GM10847 (cell line): ENCODE data around the gene GPR78.

Experiments
- POLR2A ChIP-seq: IDR thresholded peaks from 2 replicates; pipeline ENCODE4 v1.6.1; 2011; ENCODE audit not compliant: insufficient read length; ENCODE audit errors: extremely low read depth

The GPR78 gene

DNA sequence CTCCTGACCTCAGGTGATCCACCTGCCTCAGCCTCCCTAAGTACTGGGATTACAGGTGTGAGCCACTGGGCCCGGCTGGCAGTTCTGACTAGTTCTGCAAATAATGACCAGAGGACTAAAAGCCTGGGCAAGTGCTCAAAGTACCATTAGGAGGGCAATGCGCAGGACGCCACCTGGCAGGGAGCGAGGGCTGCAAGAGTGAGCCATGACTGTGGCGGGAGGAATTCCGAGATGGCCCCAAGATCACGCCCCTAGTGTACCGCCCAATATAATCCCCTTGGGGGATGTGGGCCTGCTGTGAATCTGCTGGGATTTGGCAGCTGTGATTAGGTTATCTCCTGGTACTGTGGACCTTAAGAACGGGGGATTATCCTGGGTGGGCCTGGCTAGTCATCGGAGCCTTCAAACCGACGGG is 26.2 kb upstream of the GPR78 start:
- TF ChIP-seq POLR2A, result no peak

DNA sequence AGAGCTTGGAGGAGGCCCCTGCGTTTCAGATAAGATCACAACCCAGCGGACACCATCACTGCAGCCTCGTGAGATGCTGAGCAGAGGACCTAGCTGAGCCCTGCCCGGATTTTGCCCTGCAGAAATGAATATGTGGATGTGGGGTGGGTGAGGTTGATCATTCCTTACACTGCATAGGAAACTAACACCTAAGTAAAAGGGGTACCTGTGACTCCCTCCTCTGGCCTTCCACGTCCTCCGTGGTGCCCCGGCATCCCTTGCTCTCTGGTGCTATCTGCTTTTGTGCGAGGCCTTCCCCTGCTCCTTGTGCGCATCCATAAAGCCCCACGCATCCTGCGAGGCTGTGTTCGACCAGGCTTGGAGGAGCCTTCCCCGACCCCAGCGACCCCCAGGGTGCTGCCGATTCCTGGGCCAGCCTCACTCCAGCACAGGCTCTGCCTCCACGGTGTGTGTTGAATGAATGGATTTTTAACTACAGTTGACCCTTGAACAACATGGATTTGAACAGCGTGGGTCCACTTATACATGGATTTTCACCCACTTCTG is 25.6 kb upstream of the GPR78 start:
- TF ChIP-seq POLR2A, result no peak

DNA sequence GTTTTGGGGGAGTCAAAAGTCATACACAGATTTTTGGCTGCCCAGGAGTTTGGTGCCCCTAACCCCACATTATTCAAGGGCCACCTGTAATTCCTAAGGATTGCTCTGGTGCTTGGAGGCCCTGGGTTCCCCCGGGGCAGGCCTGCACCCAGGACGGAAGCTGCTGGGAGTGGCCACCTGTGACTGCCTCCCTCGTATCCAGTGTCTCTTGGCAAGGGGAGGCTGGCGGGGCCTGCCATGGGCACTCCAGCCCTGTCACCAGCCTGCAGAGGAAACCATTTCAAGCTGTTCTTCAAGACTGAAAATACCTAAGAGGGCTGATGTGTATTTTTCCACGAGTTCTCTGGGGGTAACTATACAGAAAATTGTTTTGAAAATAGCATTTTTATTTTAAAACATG is 24.5 kb upstream of the GPR78 start:
- no peak for TF ChIP-seq POLR2A

DNA sequence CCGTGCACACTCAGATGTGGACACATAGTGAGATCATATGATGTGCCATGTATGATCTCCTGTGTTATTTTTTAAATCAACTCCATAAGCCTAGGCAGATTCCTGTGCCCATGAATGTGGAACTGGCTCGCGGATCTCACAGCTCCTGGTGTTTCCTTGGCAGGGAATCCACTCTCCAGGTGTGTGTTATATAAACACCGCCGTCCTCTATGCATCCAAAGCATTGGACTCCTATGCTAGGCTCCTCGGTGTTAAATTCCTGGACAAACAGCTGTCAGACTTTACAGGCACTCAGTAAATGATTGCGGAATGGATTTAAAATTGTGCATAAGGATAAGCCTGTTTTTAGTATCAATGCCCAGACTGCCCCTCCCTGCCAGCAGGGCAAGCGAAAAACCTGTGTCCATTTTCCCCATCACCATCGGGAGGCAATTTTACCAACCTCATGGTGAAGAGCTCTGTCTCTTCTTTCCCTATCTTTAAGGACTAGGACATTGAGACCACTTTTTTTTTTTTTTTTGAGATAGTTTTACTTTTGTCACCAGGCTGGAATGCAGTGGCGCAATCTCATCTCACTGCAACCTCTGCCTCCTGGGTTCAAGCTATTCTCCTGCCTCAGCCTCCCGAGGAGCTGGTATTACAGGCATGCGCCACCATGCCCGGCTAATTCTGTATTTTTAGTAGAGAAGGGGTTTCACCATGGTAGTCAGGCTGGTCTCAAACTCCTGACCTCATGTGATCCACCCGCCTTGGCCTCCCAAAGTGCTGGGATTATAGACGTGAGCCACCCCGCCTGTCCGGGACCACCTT is 23.6 kb upstream of the GPR78 start:
- no peak for TF ChIP-seq POLR2A

DNA sequence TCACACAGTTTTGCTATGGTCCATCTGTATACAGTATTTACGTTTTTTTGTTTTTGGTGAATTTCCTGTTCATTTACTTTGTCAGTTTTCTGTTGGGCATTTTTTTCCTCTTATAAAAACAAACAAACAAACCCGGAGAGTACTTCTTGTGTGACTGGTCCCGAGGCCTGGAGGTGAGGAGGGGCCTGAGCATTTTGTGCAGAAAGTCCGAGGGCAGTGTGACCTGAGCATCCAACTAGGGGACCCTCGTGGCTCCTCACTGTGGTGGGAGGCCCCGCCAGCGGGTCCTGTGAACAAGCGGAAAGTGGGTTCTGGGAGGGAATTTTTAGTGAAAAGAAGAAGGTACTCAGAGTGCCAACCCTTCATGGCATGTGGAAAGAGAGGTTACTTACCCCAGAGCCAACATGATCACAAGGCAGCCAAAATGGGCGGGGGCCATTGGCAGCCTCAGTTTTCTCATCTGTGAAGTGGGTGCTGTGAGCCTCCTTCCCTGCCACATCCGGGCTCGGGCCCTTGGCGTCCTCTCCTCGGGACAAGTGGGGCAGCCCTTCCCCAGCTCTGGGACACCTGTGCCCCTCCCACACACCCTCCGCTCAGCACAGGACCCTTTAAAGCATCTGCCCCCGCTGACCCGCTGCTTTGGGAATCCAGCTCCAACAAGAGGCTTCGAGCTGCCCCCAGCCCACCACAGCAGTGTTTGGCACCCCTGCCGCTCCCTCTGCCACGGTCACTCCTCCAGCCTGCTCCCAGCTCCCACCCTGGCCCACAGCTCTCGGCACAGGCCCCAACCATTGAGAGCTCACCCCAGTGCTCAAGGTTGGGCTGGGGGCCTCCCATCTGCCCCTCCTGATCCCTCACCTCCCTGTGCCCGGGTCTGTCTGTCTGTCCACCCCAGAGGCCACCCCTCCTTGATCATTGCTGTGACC is 22.8 kb upstream of the GPR78 start:
- TF ChIP-seq POLR2A, result no peak

DNA sequence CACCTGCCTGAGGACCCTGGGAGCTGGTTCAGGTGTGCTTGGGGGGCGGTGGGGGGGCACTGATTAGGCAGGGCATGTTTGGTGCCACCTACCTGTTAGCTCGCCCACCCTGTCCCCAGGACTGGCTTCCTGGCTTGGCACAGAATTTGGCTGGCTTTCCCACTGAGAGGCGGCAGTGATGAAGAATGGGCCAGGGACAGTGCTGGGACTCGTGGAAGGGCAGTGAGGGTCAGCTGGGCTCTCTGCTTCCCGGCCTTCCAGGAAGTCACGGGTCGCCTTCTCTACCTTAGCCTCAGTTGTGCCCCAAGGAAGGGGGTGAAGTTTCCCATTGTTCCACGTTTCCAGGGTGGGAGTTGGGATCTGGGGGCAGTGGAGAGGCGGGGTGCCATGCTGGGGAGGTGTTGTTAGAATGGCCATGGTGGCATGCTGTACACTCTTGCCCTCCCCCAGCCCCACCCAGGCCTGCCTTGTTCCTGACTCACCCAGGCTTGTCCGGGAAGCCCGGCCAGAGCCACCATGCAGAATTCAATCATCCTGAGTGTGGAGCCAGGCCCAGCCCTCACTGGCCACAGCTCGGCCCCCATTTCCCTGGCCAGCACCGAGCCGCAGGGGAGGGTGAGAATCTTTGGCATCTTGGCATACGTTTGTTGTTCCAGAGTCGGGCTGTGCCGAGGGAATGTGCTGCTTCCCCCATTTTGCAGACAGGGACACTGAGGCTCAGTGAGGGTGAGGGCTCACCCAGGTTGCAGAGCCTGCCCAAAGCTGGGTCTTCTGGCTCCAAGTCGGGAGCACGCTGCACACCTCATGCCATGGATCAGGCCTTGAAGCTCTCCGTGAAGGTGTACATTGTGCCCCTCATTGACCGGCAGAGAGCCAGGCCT is 21.9 kb upstream of the GPR78 start:
- TF ChIP-seq POLR2A, result no peak

DNA sequence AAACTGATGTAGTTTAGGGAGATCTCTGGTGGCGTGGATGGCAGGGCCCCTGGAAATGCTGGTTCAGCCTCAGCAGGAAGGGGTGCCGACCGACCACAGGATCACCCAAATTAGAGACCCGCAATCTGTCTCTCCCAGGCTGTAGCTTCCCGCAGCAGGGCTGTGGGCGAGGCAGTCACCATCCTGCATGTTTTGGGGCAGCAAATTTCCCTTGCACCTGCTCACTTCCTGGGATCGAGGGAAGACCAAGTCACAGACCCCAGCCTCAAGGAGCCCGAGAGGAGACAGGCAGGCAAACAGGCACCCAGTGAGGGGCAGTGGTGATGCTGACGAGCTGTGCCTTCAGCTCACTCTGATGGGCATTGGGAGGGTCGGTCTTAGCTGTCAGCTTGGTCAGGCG is 21.2 kb upstream of the GPR78 start:
- no peak for TF ChIP-seq POLR2A

DNA sequence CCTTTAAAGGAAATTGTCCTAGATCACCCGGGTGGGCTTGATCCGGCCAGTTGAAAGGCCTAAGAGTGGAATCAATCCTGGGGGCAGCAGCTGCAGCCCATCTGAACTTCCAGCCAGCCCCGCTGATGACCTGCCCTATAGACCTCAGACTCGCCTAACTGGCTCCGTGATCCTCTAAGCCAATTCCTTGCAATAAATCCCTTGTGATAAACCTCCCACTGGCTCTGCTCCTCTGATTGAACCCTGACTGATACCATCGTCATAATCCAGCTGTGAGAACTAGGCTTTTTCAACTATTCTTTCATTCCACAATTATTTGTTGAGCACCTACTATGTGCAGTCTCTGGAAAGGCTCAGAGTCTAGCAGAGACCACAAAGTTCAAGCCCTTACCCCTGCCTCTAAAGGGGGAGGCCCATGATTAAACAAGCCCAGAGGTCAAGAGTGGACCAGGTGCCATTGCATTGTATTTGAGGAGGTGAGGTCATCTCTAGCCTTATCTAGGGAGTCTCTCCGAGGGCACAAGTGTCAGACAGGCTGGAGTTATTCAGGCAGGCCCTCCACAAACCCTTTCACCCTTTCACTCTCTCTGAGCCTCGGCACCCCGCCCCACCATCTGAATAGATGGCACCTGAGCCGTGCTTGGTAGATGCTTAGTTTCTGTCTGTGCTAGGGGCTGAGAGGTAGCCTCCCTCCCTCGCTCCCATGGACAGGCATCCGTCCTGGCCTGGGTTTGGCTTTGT is 20.5 kb upstream of the GPR78 start:
- TF ChIP-seq POLR2A, result no peak

DNA sequence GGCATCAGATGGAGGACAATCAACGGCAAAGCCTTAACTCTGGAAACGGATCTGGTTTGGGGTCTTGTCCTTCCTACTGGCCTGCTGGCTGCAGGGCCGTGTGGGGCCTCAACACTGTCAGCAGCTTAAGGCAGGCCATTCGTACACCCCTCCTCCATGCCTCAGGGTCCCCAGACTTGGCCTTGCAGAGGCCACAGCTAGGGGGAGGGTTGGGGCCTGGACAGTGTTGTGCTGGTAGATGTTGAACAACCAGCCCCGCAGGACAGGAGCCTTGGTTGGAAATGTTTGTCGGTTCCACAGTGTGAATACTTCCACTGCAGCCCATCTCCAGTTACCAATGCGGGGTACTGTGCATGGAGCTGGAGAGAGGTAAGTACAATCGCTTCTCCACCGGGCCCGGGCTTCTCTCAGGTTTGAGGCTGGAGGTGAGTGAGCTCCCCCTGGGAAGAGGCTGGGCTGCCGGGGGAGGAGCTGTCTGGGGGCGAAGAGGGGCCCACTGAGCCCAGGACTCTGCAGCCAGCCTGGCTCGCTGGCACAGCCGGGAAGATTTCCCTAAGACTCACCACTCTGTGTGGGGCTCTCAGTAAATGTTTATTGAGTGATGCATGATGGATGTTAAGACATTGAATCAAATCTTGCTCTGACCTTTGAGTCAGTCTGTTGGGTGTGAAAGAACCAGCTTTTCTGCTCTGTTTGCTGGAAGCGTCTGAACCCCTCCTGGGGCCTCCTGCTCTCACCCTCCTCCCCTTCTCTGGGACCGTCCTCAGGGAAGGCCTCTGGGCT is 19.7 kb upstream of the GPR78 start:
- no peak for TF ChIP-seq POLR2A

DNA sequence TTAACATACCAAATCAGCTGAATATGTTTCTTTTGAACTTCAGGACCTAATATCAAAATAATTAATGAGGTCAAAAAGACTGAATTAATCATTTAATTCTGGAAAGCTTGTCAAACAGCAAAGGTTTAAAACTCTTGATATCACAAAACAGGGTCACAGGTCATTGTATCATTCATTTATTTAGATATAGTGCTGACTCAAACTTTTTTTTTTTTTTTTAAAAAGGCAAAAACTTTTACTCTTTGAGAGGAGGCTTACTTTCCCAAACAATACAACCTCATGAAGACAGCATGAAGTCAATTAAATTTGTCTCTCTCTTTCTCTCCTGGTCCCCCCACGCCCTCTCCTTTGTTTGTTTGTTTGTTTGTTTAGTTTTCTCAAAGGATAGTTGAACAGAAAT is 15.6 kb upstream of the GPR78 start:
- TF ChIP-seq POLR2A, result no peak

DNA sequence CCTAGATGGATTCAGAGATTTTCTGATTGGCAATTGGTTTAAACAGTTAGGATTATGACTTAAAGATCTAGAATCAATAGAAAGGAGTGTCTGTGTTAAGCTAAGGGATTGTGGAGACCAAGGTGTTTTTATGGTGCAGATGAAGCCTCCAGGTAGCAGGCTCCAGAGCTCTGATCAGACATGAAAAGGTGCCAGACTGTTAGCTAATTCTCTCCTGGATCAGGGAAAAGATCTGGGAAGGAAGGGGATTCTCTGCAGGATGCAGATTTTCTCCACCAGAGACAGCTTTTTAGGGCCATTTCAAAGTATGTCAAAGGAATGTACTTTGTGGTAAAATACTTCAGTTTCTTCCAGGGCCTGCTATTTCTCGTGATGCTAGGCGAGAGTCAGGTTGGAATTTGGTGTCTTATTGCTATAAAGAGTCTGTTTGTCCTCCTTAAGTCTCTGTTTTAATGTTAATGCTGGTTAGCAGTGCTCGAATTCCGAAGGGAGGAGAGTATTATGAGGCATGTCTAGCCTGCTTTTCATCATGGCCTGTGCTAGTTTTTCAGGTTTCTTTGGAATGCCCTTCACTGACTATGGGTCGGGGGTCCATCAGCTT is 12.0 kb upstream of the GPR78 start:
- no peak for TF ChIP-seq POLR2A

DNA sequence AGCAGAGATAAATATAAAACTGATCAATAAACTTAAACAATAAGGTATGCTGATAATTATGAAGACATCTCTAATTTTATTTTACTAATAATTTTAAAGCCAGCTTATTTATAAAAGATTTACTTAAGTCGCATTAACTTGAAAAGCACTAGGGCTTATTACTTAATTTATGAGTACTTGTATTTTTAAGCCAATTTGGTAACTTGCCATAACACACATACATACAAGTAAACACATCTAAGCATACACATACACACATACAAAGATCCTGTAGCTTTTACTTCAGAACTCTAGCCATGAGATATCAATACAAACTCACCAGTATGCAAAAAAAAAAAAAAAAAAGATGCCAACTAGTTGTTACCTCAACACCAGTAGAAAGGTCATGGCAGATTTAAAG is 10.0 kb upstream of the GPR78 start:
- TF ChIP-seq POLR2A, result no peak
